Activated CD8-positive, alpha-beta T cell treated with anti-CD3 and anti-CD28 coated beads for 36 hours (primary cell): ENCODE results near the gene TTYH1. TPM values are rescaled to one million over a fixed set of nuclear protein-coding genes. Genes with fewer than 3 reads are reported as not detected.

Experiments used
- ATAC-seq: fragments of 200-7000 bp; cut with Tn5 transposase; one replicate; pipeline ENCODE4 v1.10.0; 2021; ENCODE audit warnings: mild to moderate bottlenecking, moderate library complexity
- CTCF ChIA-PET: fragments of 350-600 bp; sonication (Branson Sonifier 250); formaldehyde crosslinking; loops from one replicate; lab custom pipeline; 2021; ENCODE audit warnings: antibody characterized with exemption; lab: Charles Lee
- POLR2A ChIA-PET: fragments of 350-600 bp; sonication (Branson Sonifier 250); formaldehyde crosslinking; loops from one replicate; lab custom pipeline; 2021; ENCODE audit warnings: antibody characterized with exemption; lab: Charles Lee
- DNase-seq: peaks from one replicate; pipeline ENCODE4 v3.0.0-alpha.2; 2020
- H3K27ac Mint-ChIP-seq: one replicate; pipeline ENCODE4 v1.8.0; 2021; ENCODE audit warnings: mild to moderate bottlenecking, mixed read lengths
- H3K27me3 Mint-ChIP-seq: one replicate; pipeline ENCODE4 v1.8.0; 2021; ENCODE audit warnings: mixed read lengths
- H3K36me3 Mint-ChIP-seq: one replicate; pipeline ENCODE4 v1.8.0; 2021; ENCODE audit warnings: low read depth, mixed read lengths
- H3K4me1 Mint-ChIP-seq: one replicate; pipeline ENCODE4 v1.8.0; 2021; ENCODE audit warnings: low read depth, mixed read lengths
- H3K4me3 Mint-ChIP-seq: one replicate; pipeline ENCODE4 v1.8.0; 2021; ENCODE audit warnings: mild to moderate bottlenecking, moderate library complexity, mixed read lengths
- H3K9me3 Mint-ChIP-seq: one replicate; pipeline ENCODE4 v1.8.0; 2021; ENCODE audit warnings: mixed read lengths
- CTCF ChIP-seq: fragments of 200-600 bp; IDR thresholded peaks from one replicate; pipeline ENCODE4 v1.8.0; 2022; ENCODE audit warnings: antibody characterized with exemption, mild to moderate bottlenecking
- intact Hi-C: fragments of 100-400 bp; cut with micrococcal nuclease; formaldehyde crosslinking; loops from one replicate; pipeline ENCODE4 v1.10.0; 2022
- total RNA-seq, 2 experiments: library from RNA; stranded (reverse); gene quantifications; one replicate each; pipeline ENCODE4 v1.2.3, GENCODE V29; 2021

The TTYH1 gene
- total RNA-seq, 2 experiments from 2014 or later: 0.70 TPM; not detected in 1

- H3K27ac Mint-ChIP-seq: no peak overlapping the region
- no peak overlapping the region for H3K4me3 Mint-ChIP-seq
- peaks cover 23% of the 10 kb centered on the region for H3K4me1 Mint-ChIP-seq
- ATAC-seq (no peak), DNase-seq (no peak)
- H3K9me3 Mint-ChIP-seq: no peaks in the 10 kb centered on the region
- ChIA-PET POLR2A (no interaction called here), CTCF (interaction anchor here (6.5 kb wide), 1 partner anchor 69 kb away, joined by 147 read pairs; no protein-coding TSS in a partner anchor)
- TF ChIP-seq CTCF: no peak
- H3K36me3 Mint-ChIP-seq: no peaks in the 10 kb centered on the region
- H3K27me3 Mint-ChIP-seq: peaks cover 5% of the 10 kb centered on the region
- intact Hi-C loops: no loop called here
These were observed 21.9 kb upstream of the TTYH1 start for GRCh38 chr19:54393381-54393780.

GRCh38 chr19:54395685-54396084 is 19.6 kb upstream of the TTYH1 start:
- no peaks in the 10 kb centered on the region for H3K36me3 Mint-ChIP-seq
- no peak for DNase-seq
- peaks cover 5% of the 10 kb centered on the region for H3K27me3 Mint-ChIP-seq
- H3K4me1 Mint-ChIP-seq: peaks cover 5% of the 10 kb centered on the region
- no peak overlapping the region for H3K27ac Mint-ChIP-seq
- H3K4me3 Mint-ChIP-seq: no peak overlapping the region
- intact Hi-C loops: no loop called here
- H3K9me3 Mint-ChIP-seq: no peaks in the 10 kb centered on the region
- ChIA-PET POLR2A (no interaction called here), CTCF (no interaction called here)
- no peak for ATAC-seq
- no peak for TF ChIP-seq CTCF

DNA sequence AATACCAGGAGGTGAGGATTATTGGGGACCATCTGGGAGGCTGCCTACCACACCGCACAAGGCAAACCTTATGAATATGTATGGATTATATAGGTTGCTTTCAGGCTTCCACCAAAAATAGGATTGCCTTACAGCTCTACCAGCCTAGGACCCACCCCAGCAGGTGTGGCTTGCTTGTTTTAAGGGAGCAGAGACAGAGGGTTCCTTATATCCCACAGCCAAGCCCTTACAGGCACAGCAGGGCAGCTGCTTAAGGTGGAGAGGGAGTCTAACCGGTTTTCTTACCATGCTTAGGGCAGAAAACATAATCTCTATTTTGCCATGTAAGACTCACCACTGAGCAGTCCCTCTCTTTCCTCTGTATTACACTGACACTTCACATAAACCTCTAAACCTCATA is 16.1 kb upstream of the TTYH1 start:
- DNase-seq: no peak
- H3K9me3 Mint-ChIP-seq: no peaks in the 10 kb centered on the region
- peaks cover 4% of the 10 kb centered on the region for H3K27me3 Mint-ChIP-seq
- no peaks in the 10 kb centered on the region for H3K36me3 Mint-ChIP-seq
- CTCF ChIA-PET: interaction anchor here (1.6 to 2.4 kb wide), 2 partner anchors 9 to 75 kb away, joined by 4 to 12 read pairs; no protein-coding TSS in a partner anchor
- intact Hi-C loops: no loop called here
- POLR2A ChIA-PET: interaction anchor here (0.9 kb wide), 1 partner anchor 11 kb away, joined by 3 read pairs; no protein-coding TSS in a partner anchor
- no peak overlapping the region for H3K27ac Mint-ChIP-seq
- H3K4me1 Mint-ChIP-seq: no peaks in the 10 kb centered on the region
- H3K4me3 Mint-ChIP-seq: no peak overlapping the region
- TF ChIP-seq CTCF: no peak
- ATAC-seq: no peak

DNA sequence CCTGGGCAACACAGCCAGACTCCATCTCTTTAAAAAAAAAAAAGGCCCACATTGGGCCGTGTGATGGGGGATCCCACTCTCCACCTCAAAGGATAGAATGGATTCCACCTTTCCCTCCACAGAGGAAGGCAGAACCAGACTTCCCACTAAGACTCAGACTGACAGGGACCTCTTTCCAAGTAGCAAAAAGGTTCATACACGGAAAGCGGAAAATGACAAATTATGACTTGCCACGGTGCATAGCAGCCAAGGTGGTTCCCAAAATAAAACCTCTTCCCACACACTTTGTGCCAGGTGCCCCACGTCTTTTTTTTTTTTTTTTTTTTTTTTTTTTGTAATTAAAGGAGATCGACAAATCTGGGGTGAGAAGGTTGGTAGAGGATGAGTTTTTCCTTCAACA is 14.4 kb upstream of the TTYH1 start:
- no peaks in the 10 kb centered on the region for H3K4me1 Mint-ChIP-seq
- ChIA-PET POLR2A (no interaction called here), CTCF (no interaction called here)
- no peak overlapping the region for H3K4me3 Mint-ChIP-seq
- H3K9me3 Mint-ChIP-seq: no peaks in the 10 kb centered on the region
- no peaks in the 10 kb centered on the region for H3K36me3 Mint-ChIP-seq
- DNase-seq (no peak), ATAC-seq (no peak)
- intact Hi-C loops: no loop called here
- H3K27ac Mint-ChIP-seq: no peak overlapping the region
- H3K27me3 Mint-ChIP-seq: peaks cover 4% of the 10 kb centered on the region
- TF ChIP-seq CTCF: no peak

- H3K27me3 Mint-ChIP-seq: peaks cover 2% of the 10 kb centered on the region
- ChIA-PET POLR2A (no interaction called here), CTCF (interaction anchor here (4.3 kb wide), 1 partner anchor 12 kb away, joined by 23 read pairs; no protein-coding TSS in a partner anchor)
- no peak overlapping the region for H3K4me3 Mint-ChIP-seq
- no peaks in the 10 kb centered on the region for H3K9me3 Mint-ChIP-seq
- intact Hi-C loops: no loop called here
- no peak overlapping the region for H3K27ac Mint-ChIP-seq
- DNase-seq (no peak), ATAC-seq (no peak)
- H3K36me3 Mint-ChIP-seq: no peaks in the 10 kb centered on the region
- H3K4me1 Mint-ChIP-seq: no peaks in the 10 kb centered on the region
- TF ChIP-seq CTCF: no peak
These were observed 12.2 kb upstream of the TTYH1 start for GRCh38 chr19:54403054-54403453.
